Stimulated activated naive CD4-positive, alpha-beta T cell (primary cell): ENCODE results near the gene ZNRF4.
"Not testable (repeated sequence)": the region's sequence is repeated elsewhere in the genome, so short reads cannot be mapped to it uniquely, and the experiment has no call there.

Experiments used
- DNase-seq, 6 experiments: peaks; one replicate each; lab custom pipeline; 2025; lab: John Stamatoyannopoulos, UW

ZNRF4 gene

GRCh38 chr19:5455367-5456129 lies at the start of gene ZNRF4:
Gene ZNRF4 (plus strand): TSS chr19:5455417. CDS start chr19:5455492, 75 bp downstream.
- no peak for DNase-seq

GRCh38 chr19:5406198-5406597 lies 49.0 kb upstream of the ZNRF4 start:
- DNase-seq = not testable (repeated sequence)

GRCh38 chr19:5406816-5407215 lies 48.4 kb upstream of the ZNRF4 start:
- DNase-seq = no peak

- no peak for DNase-seq
Measured at GRCh38 chr19:5407356-5407755, 47.9 kb upstream of the ZNRF4 start.

GRCh38 chr19:5417495-5418436 lies 37.5 kb upstream of the ZNRF4 start:
- DNase-seq = no peak

GRCh38 chr19:5418677-5419076 lies 36.5 kb upstream of the ZNRF4 start:
- DNase-seq = no peak

GRCh38 chr19:5420953-5421352 lies 34.3 kb upstream of the ZNRF4 start:
- no peak for DNase-seq

GRCh38 chr19:5423567-5424125 lies 31.6 kb upstream of the ZNRF4 start:
- no peak for DNase-seq

- no peak for DNase-seq
Measured at GRCh38 chr19:5424192-5424973, 30.8 kb upstream of the ZNRF4 start.

- no peak for DNase-seq
Measured at GRCh38 chr19:5425260-5425659, 30.0 kb upstream of the ZNRF4 start.

- DNase-seq = no peak
Measured at GRCh38 chr19:5430237-5430636, 25.0 kb upstream of the ZNRF4 start.

GRCh38 chr19:5432687-5433086 lies 22.5 kb upstream of the ZNRF4 start:
- no peak for DNase-seq

GRCh38 chr19:5434351-5434917 lies 20.8 kb upstream of the ZNRF4 start:
- DNase-seq = no peak

GRCh38 chr19:5434970-5435641 lies 20.1 kb upstream of the ZNRF4 start:
- DNase-seq = no peak

GRCh38 chr19:5435642-5436017 lies 19.6 kb upstream of the ZNRF4 start:
- no peak for DNase-seq

- DNase-seq = no peak
Measured at GRCh38 chr19:5436106-5436947, 18.9 kb upstream of the ZNRF4 start.

- no peak for DNase-seq
Measured at GRCh38 chr19:5436948-5437306, 18.3 kb upstream of the ZNRF4 start.

GRCh38 chr19:5438756-5439155 lies 16.5 kb upstream of the ZNRF4 start:
- DNase-seq = not testable (repeated sequence)

GRCh38 chr19:5439452-5439851 lies 15.8 kb upstream of the ZNRF4 start:
- DNase-seq = no peak

GRCh38 chr19:5440299-5440698 lies 14.9 kb upstream of the ZNRF4 start:
- no peak for DNase-seq
